MCF 10A (cell line): ENCODE measurements around the gene RIC3. TPM values are rescaled to one million over a fixed set of nuclear protein-coding genes. Genes with fewer than 3 reads are reported as not detected.

Experiments
- BruUV-seq: library from RNA; stranded (reverse); fragments of 400-500 nt; replicated peaks from 2 replicates; lab custom pipeline; 2021; lab: Mats Ljungman, UMichigan
- CTCF ChIA-PET: fragments of 300-600 bp; sonication (Branson Sonifier 250); formaldehyde crosslinking; extraction: SDS; loops from one replicate; lab custom pipeline; 2021; ENCODE audit warnings: antibody characterized with exemption, inconsistent platforms; lab: Yijun Ruan, JAX
- POLR2A ChIA-PET: fragments of 300-600, 350-650 bp; sonication (Branson Sonifier 250); formaldehyde crosslinking; extraction: SDS; loops from one replicate; lab custom pipeline; 2020; ENCODE audit warnings: antibody characterized with exemption, inconsistent platforms; lab: Yijun Ruan, JAX
- DNase-seq: peaks from one replicate; pipeline ENCODE4 v3.0.0-alpha.2; 2018; ENCODE audit not compliant: unreplicated experiment
- H3K27ac Mint-ChIP-seq: one replicate; pipeline ENCODE4 v1.8.0; 2022; ENCODE audit warnings: mild to moderate bottlenecking, low read depth, mixed read lengths; ENCODE audit not compliant: unreplicated experiment
- H3K27me3 Mint-ChIP-seq: one replicate; pipeline ENCODE4 v1.8.0; 2022; ENCODE audit warnings: mixed read lengths; ENCODE audit not compliant: insufficient read depth, unreplicated experiment
- H3K36me3 Mint-ChIP-seq: one replicate; pipeline ENCODE4 v1.8.0; 2022; ENCODE audit warnings: mild to moderate bottlenecking, moderate library complexity, mixed read lengths; ENCODE audit not compliant: insufficient read depth, unreplicated experiment
- H3K4me1 Mint-ChIP-seq: one replicate; pipeline ENCODE4 v1.8.0; 2022; ENCODE audit warnings: mixed read lengths; ENCODE audit not compliant: insufficient read depth, unreplicated experiment
- H3K4me3 Mint-ChIP-seq: one replicate; pipeline ENCODE4 v1.8.0; 2022; ENCODE audit warnings: mild to moderate bottlenecking, moderate library complexity, mixed read lengths; ENCODE audit not compliant: unreplicated experiment
- H3K9me3 Mint-ChIP-seq: one replicate; pipeline ENCODE4 v1.8.0; 2022; ENCODE audit warnings: mixed read lengths; ENCODE audit not compliant: unreplicated experiment
- CTCF ChIP-seq: fragments of 200-600 bp; IDR thresholded peaks from one replicate; pipeline ENCODE4 v1.8.0; 2022; ENCODE audit warnings: antibody characterized with exemption, mild to moderate bottlenecking; ENCODE audit not compliant: unreplicated experiment
- intact Hi-C: fragments of 100-400 bp; cut with micrococcal nuclease; formaldehyde crosslinking; loops from 2 replicates; pipeline ENCODE4 v1.14.1; 2022
- total RNA-seq: library from RNA; stranded (reverse); gene quantifications from 2 replicates; pipeline ENCODE4 v1.2.3, GENCODE V29; 2022

Gene RIC3
- total RNA-seq, 1 experiment from 2014 or later = 0.65 TPM

DNA sequence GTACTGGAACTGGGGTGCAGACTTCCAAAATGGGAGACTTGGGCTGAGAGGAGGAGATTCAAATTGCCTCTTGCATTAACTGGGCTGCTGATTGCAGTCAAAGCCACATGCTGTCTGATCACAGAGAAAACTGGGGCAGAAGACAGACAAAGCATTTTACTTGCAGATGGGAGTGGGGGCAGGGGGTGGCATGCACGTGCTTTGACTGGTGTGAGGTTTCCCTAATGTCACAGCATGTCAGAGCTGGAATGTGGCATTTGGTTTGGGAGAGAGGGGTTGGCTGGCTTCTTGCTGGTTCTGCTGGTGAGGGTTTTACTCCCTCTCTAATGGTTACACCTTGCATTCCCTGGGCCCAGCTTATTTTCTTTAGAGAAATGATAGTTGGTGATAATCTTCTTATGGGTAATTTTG lies 84.9 kb downstream of the RIC3 start:
- Mint-ChIP-seq H3K4me1 (no peaks in the 10 kb centered on the region), H3K4me3 (no peak overlapping the region), H3K36me3 (no peaks in the 10 kb centered on the region), H3K9me3 (no peaks in the 10 kb centered on the region), H3K27me3 (peaks cover 10% of the 10 kb centered on the region), H3K27ac (no peak overlapping the region)
- no peak for TF ChIP-seq CTCF
- intact Hi-C loops = no loop called here
- BruUV-seq = no TSS peak
- ChIA-PET CTCF (interaction anchor here (0.6 to 4.8 kb wide), 4 partner anchors 7 to 77 kb away, joined by 4 to 28 read pairs (median 15); no protein-coding TSS in a partner anchor), POLR2A (no interaction called here)
- no peak for DNase-seq

- BruUV-seq = no TSS peak
- ChIA-PET POLR2A (interaction anchor here (0.7 to 1.1 kb wide), 2 partner anchors 13 to 656 kb away, joined by 3 to 5 read pairs; no protein-coding TSS in a partner anchor), CTCF (interaction anchor here (0.6 to 4.8 kb wide), 8 partner anchors 8 to 1640 kb away, joined by 3 to 28 read pairs (median 9); no protein-coding TSS in a partner anchor)
- Mint-ChIP-seq H3K4me3 (no peak overlapping the region), H3K27me3 (peaks cover 10% of the 10 kb centered on the region), H3K4me1 (no peaks in the 10 kb centered on the region), H3K9me3 (no peaks in the 10 kb centered on the region), H3K36me3 (no peaks in the 10 kb centered on the region), H3K27ac (no peak overlapping the region)
- DNase-seq = no peak
- TF ChIP-seq CTCF = no peak
- intact Hi-C loops = no loop called here
These were observed 85.8 kb downstream of the RIC3 start for GRCh38 chr11:8083088-8083395.

- POLR2A ChIA-PET = interaction anchor here (0.7 to 1.1 kb wide), 2 partner anchors 14 to 657 kb away, joined by 3 to 5 read pairs; no protein-coding TSS in a partner anchor
- Mint-ChIP-seq H3K27ac (no peak overlapping the region), H3K4me1 (no peaks in the 10 kb centered on the region), H3K9me3 (no peaks in the 10 kb centered on the region), H3K27me3 (peaks cover 10% of the 10 kb centered on the region), H3K4me3 (peak overlapping the region; percentile 55), H3K36me3 (no peaks in the 10 kb centered on the region)
- intact Hi-C loops = no loop called here
- no peak for DNase-seq
- CTCF ChIA-PET = interaction anchor here (0.5 to 4.8 kb wide), 11 partner anchors 9 to 1639 kb away, joined by 3 to 28 read pairs (median 4); no protein-coding TSS in a partner anchor
- TF ChIP-seq CTCF = no peak
- BruUV-seq = no TSS peak
These were observed 86.3 kb downstream of the RIC3 start for GRCh38 chr11:8082391-8083087.

GRCh38 chr11:8081591-8082250 lies 87.1 kb downstream of the RIC3 start:
- no peak for DNase-seq
- Mint-ChIP-seq H3K27ac (no peak overlapping the region), H3K36me3 (no peaks in the 10 kb centered on the region), H3K27me3 (peaks cover 10% of the 10 kb centered on the region), H3K9me3 (no peaks in the 10 kb centered on the region), H3K4me3 (peak overlapping the region; percentile 55), H3K4me1 (no peaks in the 10 kb centered on the region)
- POLR2A ChIA-PET = interaction anchor here (1.1 to 1.5 kb wide), 2 partner anchors 8 to 15 kb away, joined by 3 to 5 read pairs; no protein-coding TSS in a partner anchor
- no TSS peak for BruUV-seq
- CTCF ChIA-PET = interaction anchor here (0.5 to 4.8 kb wide), 10 partner anchors 9 to 172 kb away, joined by 3 to 28 read pairs (median 4); no protein-coding TSS in a partner anchor
- intact Hi-C loops = no loop called here
- no peak for TF ChIP-seq CTCF
